ENCODE data around the gene ASB3.
"Not testable (repeated sequence)": the region's sequence is repeated elsewhere in the genome, so short reads cannot be mapped to it uniquely, and the experiment has no call there.

Gene ASB3

DNA sequence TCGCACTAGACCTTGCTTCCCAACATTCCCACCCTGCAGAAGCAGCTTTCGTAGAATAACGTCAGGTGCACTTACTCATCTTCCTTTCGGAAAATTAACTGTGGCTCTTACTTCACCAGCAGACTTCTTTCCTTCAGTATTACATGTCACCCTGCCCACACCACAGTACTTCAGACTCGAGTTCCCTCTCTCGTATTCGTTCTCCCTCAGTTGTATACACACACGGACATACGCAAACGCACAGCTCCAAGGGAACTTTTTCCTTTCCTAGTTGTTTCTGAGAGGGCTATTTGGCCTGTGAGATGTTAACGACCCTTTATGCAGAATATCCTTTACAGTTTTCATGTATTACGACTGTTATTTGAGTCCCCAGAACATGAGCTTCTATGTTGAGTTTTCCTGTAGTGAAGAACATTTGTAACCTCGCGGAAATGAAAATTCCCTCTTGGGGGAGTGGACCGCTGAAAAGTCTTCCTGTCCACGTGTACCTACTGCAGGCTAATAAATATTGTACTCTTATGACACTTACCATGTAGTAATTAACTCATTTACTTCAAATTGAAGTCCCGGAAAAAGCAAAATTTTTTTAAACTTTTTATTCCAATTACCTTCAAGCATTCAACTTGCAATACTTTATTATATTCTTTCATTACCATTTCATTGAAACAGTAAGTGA is 999 bp upstream of the ASB3 start:
- DNase-seq (ENCODE audit: low read depth) = no peak

DNA sequence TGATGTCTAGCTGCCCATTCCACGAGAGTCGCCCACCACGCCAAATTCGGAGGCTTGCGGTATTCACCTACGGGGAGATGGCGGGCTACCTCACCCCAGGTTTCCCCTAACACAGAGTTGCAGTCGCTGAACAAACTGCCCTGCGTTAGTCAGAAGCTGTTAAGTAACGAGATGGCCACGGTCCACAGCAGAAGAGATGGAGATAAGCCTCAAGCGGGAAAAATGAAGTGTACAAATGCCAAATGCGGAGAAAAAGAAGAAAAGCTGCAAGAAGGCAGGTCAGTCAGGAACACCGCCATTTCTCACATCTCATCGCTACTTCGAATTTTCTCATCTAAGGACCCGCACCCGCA is 425 bp downstream of the ASB3 start:
- DNase-seq (ENCODE audit: low read depth) = no peak

DNA sequence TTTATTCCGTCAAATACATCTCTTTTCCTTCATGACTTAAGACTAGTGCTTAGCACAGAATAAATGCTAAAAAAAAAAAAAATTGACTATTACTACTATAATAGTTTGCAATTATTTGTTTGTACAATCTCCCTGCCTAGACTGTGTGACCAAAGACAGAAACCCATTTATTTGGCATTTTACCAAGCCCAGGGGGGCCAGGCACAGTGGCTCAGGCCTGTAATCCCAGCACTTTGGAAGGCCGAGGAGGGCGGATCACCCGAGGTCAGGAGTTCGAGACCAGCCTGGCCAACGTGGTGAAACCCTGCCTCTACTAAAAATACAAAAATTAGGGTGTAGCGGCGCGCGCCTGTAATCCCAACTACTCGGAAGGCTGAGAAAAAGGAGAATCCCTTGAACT is 1.4 kb downstream of the ASB3 start:
- DNase-seq (ENCODE audit: low read depth) = no peak

DNA sequence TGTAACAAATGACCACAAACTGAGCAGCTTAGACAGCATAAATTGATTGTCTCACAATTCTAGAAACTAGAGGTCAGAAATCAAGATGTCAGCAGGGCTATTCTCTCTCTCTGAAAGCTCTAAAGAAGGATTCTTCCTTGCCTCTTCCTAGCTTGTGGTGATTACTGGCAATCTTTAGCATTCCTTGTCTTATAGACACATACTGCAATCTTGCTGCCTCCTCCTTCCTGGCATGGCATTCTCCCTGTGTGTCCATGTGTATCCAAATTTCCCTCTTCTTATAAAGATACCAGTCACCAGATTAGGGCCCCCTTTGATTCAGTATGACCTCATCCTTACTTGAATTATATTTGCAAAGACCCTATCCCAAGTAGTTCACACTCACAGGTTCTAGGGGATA is 2.3 kb downstream of the ASB3 start:
- DNase-seq (ENCODE audit: low read depth) = no peak

DNA sequence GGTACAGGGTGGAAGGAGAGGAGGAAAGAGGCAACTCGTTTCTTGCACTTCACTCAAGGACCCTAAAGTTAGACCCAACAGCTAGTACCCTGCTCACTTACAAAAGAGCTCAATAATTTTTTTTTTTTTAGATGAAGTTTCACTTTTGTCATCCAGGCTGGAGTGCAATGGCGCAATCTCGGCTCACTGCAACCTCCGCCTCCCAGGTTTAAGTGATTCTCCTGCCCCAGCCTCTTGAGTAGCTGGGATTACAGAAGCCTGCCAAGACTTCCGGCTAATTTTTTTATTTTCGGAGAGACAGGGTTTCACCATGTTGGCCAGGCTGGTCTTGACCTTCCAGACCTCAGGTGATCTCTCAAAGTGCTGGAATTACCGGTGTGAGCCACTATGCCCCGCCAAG is 4.1 kb downstream of the ASB3 start:
- no peak for DNase-seq (ENCODE audit: low read depth)

DNA sequence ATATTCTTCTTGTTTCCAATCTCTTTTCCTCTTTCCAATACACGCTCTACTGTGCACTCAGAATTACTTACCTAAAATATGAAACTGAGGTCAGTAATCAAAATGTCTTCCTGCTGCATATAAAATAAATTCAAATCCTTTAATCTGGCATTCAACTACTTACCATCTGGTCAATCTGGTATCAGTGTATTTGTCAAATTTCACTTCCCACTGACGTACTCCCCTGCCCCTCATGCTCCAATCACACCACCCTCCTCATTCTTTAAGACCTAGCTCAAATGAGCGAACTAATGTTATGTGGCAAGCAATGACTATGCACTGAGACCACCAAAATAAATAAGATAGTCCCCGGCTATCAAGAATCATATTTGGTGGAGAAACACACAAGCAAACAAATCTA is 6.7 kb downstream of the ASB3 start:
- no peak for DNase-seq (ENCODE audit: low read depth)

DNA sequence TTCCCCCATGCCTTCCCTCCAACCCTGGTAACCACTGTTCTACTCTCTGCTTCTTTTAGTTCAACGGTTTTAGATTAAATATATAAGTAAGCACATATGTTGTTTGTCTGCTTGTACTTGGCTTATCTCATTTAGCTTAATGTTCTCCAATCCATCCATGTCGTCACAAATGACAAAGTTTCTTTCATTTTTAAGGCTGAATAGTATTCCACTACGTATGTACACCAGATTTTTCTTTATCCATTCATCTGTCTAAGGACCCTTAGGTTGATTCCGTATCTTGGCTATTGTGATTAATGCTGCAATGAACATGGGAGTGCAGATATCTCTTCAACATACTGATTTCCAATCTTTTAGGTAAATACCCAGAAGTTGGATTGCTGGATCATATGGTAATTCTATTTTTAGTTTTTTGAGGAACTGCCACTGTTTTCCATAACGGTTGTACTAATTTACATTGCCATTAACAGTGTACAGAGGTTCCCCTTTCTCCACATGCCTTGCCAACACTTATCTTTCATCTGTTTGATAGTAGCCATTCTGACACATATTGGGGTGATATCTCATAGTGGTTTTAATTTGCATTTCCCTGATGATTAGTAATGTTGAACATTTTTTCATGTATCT is 8.1 kb downstream of the ASB3 start:
- DNase-seq (ENCODE audit: low read depth) = no peak

DNA sequence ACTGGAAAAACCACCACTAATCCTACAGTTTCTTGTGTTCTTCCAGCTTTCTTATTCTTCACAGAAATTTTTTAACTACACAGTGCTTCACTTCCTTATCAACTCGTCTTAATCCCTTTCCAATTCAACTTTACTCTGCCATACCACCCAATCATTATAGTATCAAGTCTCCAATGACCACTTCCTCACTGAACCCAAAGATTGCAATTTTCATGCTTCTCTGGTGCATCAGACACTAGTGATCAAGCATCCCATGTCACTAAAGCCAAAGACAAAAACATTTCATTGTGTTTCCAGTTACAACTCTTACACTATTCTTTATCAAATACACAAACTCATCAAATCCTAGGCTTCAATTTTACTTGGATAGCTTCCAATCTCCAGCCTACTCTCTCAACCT is 9.6 kb downstream of the ASB3 start:
- no peak for DNase-seq (ENCODE audit: low read depth)

DNA sequence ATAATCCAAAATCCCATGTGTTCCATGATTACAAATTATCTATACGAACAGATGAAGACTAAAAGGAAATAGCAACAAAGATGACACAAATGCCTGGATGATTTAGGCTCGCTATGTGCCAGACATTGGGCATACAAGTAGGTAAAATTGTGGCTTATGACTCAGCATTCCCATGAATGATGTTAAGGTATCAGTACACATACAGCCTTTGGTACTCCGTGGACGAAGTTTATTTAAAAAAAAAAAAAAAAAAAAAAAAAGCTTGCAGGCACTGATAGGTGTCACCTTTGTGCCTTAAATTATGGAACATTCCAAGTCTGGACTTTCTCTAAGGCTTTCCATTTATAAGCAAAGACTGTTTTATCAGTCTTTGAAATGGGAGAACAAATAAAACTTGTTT is 16.5 kb downstream of the ASB3 start:
- no peak for DNase-seq (ENCODE audit: low read depth)

DNA sequence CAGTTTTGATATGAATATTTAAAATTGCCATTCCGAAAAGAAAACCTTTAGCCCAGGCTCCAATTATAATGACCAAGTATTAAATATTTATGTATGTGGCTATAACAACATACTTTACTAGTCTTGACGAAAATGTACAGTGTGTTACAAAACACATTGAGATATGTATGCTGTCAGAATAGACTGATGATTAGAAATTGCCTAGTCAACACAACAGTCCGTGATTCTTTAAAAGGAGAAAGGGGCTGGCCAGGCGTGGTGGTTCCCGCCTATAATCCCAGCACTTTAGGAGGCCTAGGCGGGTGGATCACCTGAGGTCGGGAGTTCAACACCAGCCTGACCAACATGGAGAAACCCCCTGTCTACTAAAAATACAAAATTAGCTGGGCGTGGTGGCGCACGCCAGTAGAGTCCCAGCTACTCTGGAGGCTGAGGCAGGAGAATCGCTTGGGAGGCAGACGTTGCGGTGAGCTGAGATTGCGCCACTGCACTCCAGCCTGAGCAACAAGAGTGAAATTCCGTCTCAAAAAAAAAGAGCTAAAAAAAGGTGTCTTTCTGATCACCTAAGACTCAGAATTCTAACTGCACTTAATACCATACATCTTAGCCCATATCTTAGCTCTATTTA is 17.3 kb downstream of the ASB3 start:
- DNase-seq (ENCODE audit: low read depth) = no peak

DNA sequence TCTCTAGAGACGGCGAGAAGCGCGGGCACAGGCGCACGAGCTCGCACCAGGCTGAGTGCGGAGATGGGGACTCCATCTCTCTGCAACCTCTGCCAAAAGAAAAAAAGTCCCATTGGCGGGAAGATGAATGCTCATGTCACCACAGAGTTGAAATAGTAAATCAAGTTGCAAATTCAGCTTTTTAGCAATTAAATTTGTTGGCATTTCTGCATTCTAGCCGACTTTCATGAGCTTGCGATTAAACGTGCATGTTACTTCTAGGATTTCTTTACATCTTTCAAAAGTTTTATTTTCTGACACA is 18.6 kb downstream of the ASB3 start:
- DNase-seq (ENCODE audit: low read depth) = no peak

DNA sequence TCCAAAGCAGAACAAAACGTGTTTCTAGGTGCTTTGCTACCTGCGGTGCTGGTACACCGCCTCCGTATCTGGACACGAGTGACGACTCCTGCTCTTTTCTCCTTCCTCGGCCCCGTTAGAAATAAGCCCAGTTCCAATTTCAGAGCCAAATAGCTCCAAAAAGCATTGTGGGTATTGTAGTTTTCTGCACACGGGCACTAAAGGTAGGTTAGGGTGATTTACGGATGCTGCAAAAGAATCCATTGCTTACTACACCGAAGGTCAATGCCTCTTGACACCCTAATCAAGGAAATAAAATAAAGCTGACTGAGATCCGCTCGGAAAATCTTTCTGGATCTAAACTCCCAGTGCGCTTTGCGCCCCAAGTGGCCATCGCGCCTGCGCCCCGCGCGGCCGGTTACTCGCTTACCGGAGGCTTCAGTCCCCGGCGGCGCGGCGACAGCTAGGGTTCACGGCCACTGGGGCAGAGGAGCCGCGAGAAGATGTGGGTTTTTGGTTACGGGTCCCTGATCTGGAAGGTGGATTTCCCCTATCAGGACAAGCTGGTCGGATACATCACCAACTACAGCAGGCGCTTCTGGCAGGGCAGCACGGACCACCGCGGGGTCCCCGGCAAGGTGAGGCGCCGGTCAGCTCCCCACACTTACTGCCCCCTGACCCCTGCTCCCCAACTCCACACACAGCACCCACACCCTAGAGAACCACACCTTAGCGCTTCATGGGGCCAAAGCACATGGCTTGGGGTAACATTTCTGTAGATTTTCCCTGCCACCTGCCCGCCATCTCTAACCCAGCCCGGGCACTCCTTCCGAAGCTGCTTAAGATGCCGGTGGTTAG is 19.1 kb downstream of the ASB3 start, which contains the start of gene CHAC2:
TSS of gene CHAC2 (plus strand) at position 400 of the 837 bp plus-strand sequence. CDS start at position 483, 83 bp downstream.
- DNase-seq (ENCODE audit: low read depth) = peak; percentile 69

DNA sequence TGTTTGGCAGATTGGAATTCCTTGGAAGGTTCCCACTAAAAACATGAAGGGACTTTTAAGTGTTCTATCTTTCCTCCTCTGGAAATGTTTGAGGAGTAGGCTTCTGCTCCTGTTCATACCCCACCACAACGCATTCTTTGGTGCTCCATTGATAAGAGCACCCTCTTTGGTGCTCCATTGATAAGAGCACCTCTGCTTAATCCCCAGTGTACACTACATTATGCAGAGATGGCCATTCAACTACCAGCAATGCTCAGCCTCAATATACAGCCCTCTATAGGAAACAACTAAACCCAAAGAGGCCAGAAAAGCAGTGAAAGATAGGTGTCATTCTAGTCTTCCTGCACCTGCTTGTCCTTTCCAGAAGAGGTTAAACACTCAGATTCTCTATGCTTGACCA is 21.0 kb downstream of the ASB3 start:
- no peak for DNase-seq (ENCODE audit: low read depth)

DNA sequence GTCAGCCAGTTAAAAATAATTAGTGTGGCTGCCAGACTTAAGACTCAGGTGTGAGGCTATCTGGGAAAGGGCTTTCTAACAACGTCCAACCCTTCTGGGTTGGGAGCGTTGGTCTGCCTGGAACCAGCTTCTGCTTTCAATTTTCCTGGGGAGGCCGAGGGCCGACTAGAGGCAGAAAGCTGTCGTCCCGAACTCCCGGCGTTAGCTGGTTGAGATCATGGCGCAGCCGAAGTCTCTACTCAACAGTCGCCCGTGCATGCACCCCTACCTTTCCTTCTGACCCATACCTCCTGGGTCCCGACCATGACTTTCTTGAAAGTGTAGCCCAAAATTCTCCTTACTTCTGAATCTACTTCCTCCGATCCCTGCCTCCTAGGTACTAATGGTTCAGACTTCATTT is 29.5 kb downstream of the ASB3 start:
- DNase-seq (ENCODE audit: low read depth) = not testable (repeated sequence)

DNA sequence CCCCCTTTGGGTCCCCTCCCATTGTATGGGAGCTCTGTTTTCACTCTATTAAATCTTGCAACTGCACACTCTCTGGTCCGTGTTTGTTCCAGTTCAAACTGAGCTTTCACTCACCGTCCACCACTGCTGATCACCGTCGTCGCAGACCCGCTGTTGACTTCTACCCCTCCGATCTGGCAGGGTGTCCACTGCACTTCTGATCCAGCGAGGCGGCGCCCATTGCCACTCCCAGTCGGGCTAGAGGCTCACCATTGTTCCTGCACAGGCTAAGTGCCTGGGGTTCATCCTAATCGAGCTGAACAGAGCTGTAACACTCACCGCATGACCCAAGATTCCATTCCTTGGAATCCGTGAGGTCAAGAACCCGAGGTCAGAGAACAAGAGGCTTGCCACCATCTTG is 30.1 kb downstream of the ASB3 start:
- no peak for DNase-seq (ENCODE audit: low read depth)

DNA sequence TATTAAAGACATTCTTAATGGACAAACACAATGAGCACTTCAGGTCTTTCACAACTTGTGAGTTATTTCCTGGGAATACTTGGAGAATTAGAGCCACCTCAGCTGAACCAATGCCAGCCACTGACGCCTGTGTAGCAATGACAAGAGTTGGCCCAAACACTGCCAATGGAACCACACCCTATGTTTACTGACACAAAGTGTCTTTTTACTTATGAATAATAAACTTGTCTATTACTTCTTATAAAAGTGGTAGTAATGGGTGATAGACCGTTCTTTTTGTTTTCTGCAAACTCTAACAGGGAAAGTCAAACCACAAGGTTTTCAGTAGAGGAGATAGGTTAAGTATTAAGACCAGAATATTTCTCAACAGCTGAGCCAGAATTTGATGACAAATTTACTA is 31.6 kb downstream of the ASB3 start:
- no peak for DNase-seq (ENCODE audit: low read depth)

DNA sequence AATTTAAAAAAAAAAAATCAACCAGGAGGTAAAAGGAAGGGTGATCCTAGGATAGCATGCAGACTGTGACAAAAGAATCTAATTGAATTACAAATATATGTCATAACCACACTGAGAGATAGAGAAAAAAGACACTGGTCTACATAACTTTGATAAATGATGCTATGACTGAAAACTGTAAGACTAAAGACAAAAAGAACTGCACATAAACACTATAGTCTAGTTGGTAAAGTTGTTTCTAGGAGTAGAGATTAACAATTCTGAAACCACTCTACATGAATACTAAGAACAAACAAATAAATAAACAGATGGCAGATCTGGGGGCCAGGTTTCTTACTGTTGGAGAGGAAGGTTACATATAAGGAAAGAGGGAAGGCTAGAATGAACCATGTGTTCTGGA is 33.7 kb downstream of the ASB3 start:
- no peak for DNase-seq (ENCODE audit: low read depth)

DNA sequence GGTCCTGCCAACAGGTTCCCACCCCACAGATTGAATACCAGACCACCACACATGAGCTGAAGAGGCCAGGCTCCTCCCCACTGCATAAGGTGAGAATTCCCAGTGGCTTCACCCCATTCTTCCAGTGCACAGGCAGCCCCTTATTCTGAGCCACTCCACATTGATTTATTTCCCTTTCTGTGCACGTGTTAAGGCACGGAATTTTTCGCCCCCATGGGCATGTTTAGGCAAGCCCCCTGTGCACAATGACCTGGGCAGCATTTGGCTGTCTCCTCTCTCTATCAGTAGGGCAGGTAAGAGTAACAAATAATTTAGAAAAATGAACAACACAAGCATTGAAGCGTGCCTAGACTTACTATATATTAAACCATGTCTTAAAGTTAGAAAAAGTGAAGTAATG is 34.4 kb downstream of the ASB3 start:
- no peak for DNase-seq (ENCODE audit: low read depth)

DNA sequence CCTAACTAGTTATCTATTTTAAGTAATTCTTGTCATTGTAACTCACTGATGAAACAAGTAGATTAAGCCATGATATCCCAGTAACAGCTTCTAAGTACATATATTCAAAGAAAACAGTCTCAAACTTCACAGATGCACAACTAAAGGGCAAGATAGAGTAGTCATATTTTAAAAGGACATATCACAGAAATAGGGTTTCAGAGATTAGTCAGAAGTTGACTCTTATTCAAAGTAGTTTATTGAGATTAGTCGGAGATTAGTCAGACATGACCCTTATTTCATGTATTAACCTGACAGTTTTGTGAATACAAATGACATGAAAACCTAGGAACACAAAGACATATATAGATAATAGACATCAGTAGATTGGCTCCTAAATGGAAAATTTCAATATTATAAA is 35.0 kb downstream of the ASB3 start:
- DNase-seq (ENCODE audit: low read depth) = no peak

DNA sequence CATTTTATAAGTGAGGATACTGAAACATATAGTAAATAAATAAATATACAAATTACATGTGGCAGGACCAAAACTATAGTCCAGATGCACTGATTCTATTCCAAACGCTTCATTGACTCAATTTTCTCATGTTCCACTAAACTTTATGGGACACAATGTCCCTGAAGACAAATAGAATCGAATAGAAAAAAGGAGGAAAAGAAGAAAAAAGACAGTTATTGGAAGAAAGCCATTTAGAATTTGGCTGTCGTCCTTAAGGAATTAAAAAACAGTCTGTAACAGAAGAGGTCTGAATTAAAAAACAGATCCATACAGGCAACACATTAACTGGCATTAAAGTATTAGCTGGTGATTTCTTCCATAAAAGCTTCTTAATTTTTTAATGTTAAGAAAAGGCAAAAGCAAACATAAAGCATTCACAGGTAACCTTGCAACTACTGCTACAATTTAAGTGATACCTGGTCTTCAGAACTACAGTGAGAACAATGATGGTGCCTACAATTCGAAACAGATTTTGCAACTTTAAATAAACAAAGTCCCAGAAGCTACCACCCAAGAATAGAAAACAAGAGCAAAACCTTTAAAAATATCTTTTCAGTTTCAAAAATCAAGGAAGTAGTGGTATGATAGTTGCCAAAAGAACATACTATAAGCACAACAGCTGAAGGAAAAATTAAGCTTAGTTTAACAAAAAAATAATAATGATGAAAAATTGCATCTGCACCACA is 36.5 kb downstream of the ASB3 start:
- DNase-seq (ENCODE audit: low read depth) = no peak

DNA sequence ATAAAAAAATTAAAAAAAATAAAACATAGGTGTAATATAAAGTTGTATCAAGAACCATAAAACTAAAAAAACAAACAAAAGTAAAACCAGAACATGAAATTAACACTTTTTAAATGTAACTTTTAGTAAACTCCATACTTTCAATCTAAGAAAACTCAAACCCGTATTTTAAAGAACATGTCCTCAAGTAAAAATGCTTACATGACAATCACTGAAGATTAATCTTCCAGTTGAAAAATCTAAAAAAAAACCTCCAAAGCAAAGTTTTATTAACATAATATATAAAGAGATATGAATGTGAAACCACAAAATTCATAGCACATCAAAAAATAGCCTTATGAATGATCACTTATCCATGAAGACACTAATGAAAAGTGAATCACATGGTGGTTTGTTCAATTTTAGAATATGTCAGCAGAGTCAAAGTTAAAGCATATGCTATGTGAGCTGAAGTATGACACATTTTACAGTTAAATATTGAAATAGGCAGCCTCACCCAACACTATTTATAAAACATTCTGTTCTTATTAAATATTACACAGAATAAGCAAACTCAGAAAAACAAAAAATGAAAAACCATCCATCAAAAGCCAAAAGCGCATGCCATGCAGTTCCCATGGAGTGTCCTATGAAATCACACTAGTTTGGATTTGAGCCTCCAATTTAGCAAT is 42.2 kb downstream of the ASB3 start:
- DNase-seq (ENCODE audit: low read depth) = no peak

DNA sequence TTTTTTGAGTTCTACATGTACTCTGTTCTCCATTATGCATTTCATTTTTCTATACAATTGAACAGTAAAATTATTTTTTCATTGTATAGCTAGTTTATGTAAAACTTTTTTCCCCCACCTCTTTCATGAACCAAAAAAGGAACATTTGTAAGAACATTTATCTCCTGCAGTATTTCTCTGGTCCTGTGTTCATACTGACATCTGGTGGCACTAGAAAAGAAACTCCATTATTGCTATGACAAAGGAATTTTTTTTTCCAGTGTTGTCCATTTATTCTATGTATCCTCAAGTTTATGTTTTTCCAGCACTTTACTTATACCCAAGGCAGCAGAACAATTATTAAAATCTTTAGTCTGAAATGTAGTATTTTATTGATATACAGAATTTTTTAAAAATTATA is 46.6 kb downstream of the ASB3 start:
- DNase-seq (ENCODE audit: low read depth) = no peak

Measured in stimulated activated CD8-positive, alpha-beta memory T cell treated with anti-CD3 and anti-CD28 coated beads, Interleukin-12 subunit alpha, Interleukin-12 subunit beta, amount 100 ng/mL, for 4 hours (primary cell).